Endodermal cell (in vitro differentiated cells): Measurements from ENCODE around the gene CEND1. TPM values are rescaled to one million over a fixed set of nuclear protein-coding genes. Genes with fewer than 3 reads are reported as not detected.
A peak's percentile ranks its signal among the peaks of the same experiment; 100 is the strongest.

Experiments used
- DNase-seq: peaks from one replicate; pipeline ENCODE4 v3.0.0-alpha.2; 2017
- H3K27ac ChIP-seq: 2 replicates; pipeline ENCODE4 v1.5.1; 2013; ENCODE audit warnings: mild to moderate bottlenecking, low read depth, low read length, moderate library complexity
- H3K27me3 ChIP-seq: 2 replicates; pipeline ENCODE4 v1.6.1; 2013; ENCODE audit warnings: mild to moderate bottlenecking, low read length, moderate library complexity; ENCODE audit not compliant: insufficient read depth, control insufficient read depth, poor library complexity, severe bottlenecking
- H3K36me3 ChIP-seq: 2 replicates; pipeline ENCODE4 v1.7.0; 2013; ENCODE audit warnings: mild to moderate bottlenecking, low read length, moderate library complexity; ENCODE audit not compliant: control insufficient read depth, insufficient read depth
- H3K4me1 ChIP-seq: one replicate; pipeline ENCODE4 v1.7.0; 2013; ENCODE audit warnings: low read length; ENCODE audit not compliant: control insufficient read depth, insufficient read depth
- H3K4me3 ChIP-seq: 2 replicates; pipeline ENCODE4 v1.5.1; 2013; ENCODE audit warnings: mild to moderate bottlenecking, low read length, moderate library complexity
- H3K9ac ChIP-seq: 2 replicates; pipeline ENCODE4 v1.6.1; 2013; ENCODE audit warnings: mild to moderate bottlenecking, low read length, moderate library complexity; ENCODE audit not compliant: poor library complexity, severe bottlenecking; ENCODE audit errors: extremely low read depth
- H3K9me3 ChIP-seq: 2 replicates; pipeline ENCODE4 v1.6.1; 2013; ENCODE audit warnings: mild to moderate bottlenecking, low read length, moderate library complexity; ENCODE audit not compliant: control insufficient read depth
- H3K27ac Mint-ChIP-seq: 2 replicates; pipeline ENCODE4 v1.8.0; 2020; ENCODE audit warnings: mixed read lengths
- H3K27me3 Mint-ChIP-seq: 2 replicates; pipeline ENCODE4 v1.8.0; 2021; ENCODE audit warnings: mild to moderate bottlenecking, mixed read lengths; ENCODE audit not compliant: insufficient read depth
- H3K36me3 Mint-ChIP-seq: 2 replicates; pipeline ENCODE4 v1.8.0; 2020; ENCODE audit warnings: low read depth, mixed read lengths
- H3K4me1 Mint-ChIP-seq: 2 replicates; pipeline ENCODE4 v1.8.0; 2020; ENCODE audit warnings: mixed read lengths
- H3K4me3 Mint-ChIP-seq: 2 replicates; pipeline ENCODE4 v1.8.0; 2020; ENCODE audit warnings: mild to moderate bottlenecking, moderate library complexity, mixed read lengths
- H3K9me3 Mint-ChIP-seq: 2 replicates; pipeline ENCODE4 v1.8.0; 2020; ENCODE audit warnings: mild to moderate bottlenecking, mixed read lengths
- CTCF ChIP-seq: fragments of 200-600 bp; sonication (generic); conservative IDR thresholded peaks from 2 replicates; pipeline ENCODE4 v1.5.0; 2021; ENCODE audit warnings: antibody characterized with exemption, mild to moderate bottlenecking
- WGBS, 2 experiments: methylation state at CpG; one replicate each; pipeline versions ENCODE4 v1.1.5 to v1.1.7; 2013; ENCODE audit warnings: missing lambda C conversion rate in 2 of 2, mixed read lengths in 1 of 2; ENCODE audit not compliant: insufficient coverage in 1 of 2, insufficient read length in 1 of 2; 5-methylcytosine and 5-hydroxymethylcytosine counted together
- total RNA-seq, 2 donors: library from RNA; stranded (reverse); fragmentation: NEBNext Ultra II Directional in 1 of 2; extraction: Animal tissue kit (Norgen Biotek cat#: 25700) in 1 of 2; gene quantifications; 2 replicates in 1 of 2; 3 replicates in 1 of 2; pipeline ENCODE4 v1.2.1, GENCODE V29; 2021

The CEND1 gene
- total RNA-seq, 2 donors from 2014 or later: not detected

DNA sequence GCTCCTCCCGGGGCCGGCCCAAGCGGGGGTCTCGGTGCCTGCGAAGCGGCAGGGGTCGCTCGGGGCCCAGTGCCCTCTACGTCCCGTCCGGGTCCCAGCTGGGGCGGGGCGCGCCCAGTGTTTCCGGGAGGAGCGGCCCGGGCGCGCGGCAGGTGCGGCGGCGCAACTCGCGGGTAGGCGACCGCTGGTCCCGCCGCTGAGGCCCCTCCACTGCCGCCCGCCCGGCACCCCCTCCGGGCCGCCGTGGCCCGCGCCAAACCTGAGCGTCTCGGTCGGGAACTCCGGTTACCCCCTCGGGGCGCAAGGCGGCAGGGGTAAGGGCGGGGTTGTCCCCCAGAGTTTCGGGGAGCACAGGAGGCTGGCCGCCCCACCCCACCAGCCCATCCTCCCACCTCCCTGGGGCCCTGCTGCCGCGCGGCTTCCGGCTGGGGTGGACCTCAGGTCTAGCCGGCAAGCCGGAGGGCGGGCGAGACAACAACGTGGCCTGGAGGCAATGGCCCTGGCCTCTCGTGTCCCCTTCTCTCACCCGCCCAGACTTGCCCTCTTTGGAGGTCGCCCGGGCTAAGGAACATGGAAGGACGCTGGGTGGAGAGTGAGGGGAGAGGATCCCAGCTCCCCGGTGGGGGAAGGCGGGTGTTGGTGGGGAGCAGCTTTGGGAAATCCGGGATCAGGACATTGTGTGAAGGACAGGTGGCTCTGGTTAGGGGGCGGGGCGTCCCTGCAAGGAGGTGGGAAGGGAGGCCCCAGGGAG, 37.4 kb upstream of the CEND1 start:
- no peaks in the 10 kb centered on the region for H3K9me3 Mint-ChIP-seq
- TF ChIP-seq CTCF: peak; percentile 18
- H3K4me1 Mint-ChIP-seq: peaks cover 22% of the 10 kb centered on the region
- peak; percentile 89 for DNase-seq
- WGBS, 2 experiments: 4% methylated on average over 66 of the region's 66 CpGs; no CpG with 5 or more reads in 1 of the 2 experiments
- H3K9ac ChIP-seq: no peak overlapping the region
- no peaks in the 10 kb centered on the region for H3K36me3 ChIP-seq
- no peak overlapping the region for H3K27ac ChIP-seq
- H3K4me3 Mint-ChIP-seq: peak overlapping the region; percentile 69
- peaks cover 18% of the 10 kb centered on the region for H3K4me1 ChIP-seq
- H3K9me3 ChIP-seq: no peaks in the 10 kb centered on the region
- peak overlapping the region; percentile 68 for H3K4me3 ChIP-seq
- H3K36me3 Mint-ChIP-seq: peaks cover 12% of the 10 kb centered on the region
- H3K27me3 ChIP-seq: peaks cover 66% of the 10 kb centered on the region
- H3K27ac Mint-ChIP-seq: peak overlapping the region; percentile 90
- H3K27me3 Mint-ChIP-seq: peaks cover 48% of the 10 kb centered on the region

DNA sequence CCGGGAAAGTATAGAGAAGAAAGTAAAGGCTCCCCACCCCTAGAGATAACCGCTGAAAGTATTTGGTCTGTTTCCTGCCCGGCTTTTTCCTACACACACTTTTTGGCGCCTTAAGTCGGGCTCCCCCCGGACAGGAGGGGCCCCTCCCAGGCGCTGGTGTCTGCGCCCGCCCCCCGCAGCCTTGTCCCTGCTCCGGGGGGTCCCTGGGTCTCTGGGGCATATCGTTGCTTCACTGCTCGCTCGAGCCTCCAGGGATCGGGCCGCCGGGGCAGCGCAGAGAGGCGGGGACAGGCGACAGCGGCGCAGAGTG, 36.9 kb upstream of the CEND1 start:
- Histone ChIP-seq H3K4me1 (peaks cover 14% of the 10 kb centered on the region), H3K9me3 (no peaks in the 10 kb centered on the region), H3K9ac (no peak overlapping the region), H3K4me3 (peak overlapping the region; percentile 68), H3K27me3 (peaks cover 61% of the 10 kb centered on the region), H3K36me3 (no peaks in the 10 kb centered on the region), H3K27ac (no peak overlapping the region)
- Mint-ChIP-seq H3K27ac (no peak overlapping the region), H3K4me1 (peaks cover 19% of the 10 kb centered on the region), H3K4me3 (peak overlapping the region; percentile 69), H3K9me3 (no peaks in the 10 kb centered on the region), H3K27me3 (peaks cover 43% of the 10 kb centered on the region), H3K36me3 (peaks cover 13% of the 10 kb centered on the region)
- WGBS, 2 experiments: 6 to 7% methylated on average over 18 to 22 of the region's 22 CpGs
- no peak for DNase-seq
- no peak for TF ChIP-seq CTCF

DNA sequence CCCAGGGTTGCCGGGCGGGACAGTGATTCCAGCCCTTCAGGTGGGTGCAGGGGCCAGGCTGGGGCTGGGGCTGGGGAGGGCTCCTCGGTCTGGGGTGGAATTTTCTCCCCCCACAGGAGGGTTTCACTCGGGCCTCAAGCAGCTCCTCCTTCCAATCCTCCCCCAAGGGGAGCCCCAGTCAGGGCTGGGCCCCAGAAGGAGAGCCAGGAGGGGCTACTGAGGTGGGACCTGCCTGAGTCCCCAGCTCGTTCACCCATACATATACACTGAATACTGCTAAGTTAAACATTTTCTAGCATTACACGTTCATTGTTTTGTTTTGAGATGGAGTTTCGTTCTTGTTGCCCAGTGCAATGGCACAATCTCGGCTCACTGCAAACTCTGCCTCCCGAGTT, 36.3 kb upstream of the CEND1 start:
- Histone ChIP-seq H3K27ac (no peak overlapping the region), H3K27me3 (peaks cover 56% of the 10 kb centered on the region), H3K9ac (no peak overlapping the region), H3K9me3 (no peaks in the 10 kb centered on the region), H3K4me3 (peak overlapping the region; percentile 68), H3K4me1 (peaks cover 9% of the 10 kb centered on the region), H3K36me3 (no peaks in the 10 kb centered on the region)
- H3K27ac Mint-ChIP-seq: no peak overlapping the region
- 92% methylated on average over 5 to 8 of the region's 9 CpGs for WGBS, 2 experiments
- peaks cover 15% of the 10 kb centered on the region for H3K4me1 Mint-ChIP-seq
- no peak for DNase-seq
- TF ChIP-seq CTCF: no peak
- no peaks in the 10 kb centered on the region for H3K9me3 Mint-ChIP-seq
- H3K27me3 Mint-ChIP-seq: peaks cover 37% of the 10 kb centered on the region
- H3K36me3 Mint-ChIP-seq: peaks cover 13% of the 10 kb centered on the region
- H3K4me3 Mint-ChIP-seq: peak overlapping the region; percentile 69
